Kidney capillary endothelial cell (primary cell): ENCODE data around the gene TNP2.

Source experiments
- DNase-seq: peaks from one replicate; pipeline ENCODE4 v3.0.0-alpha.2; 2018; ENCODE audit warnings: low spot score

The TNP2 gene

GRCh38 chr16:11268921-11269375 is at the start of gene TNP2:
TNP2 (minus strand) TSS chr16:11269325; CDS start chr16:11269262, 63 bp downstream.
- no peak for DNase-seq

- no peak for DNase-seq
Measured at GRCh38 chr16:11318817-11319216, 49.7 kb upstream of the TNP2 start.

GRCh38 chr16:11316331-11317015 is 47.3 kb upstream of the TNP2 start:
- DNase-seq: no peak

- peak; percentile 60 for DNase-seq
Measured at GRCh38 chr16:11315510-11315909, 46.4 kb upstream of the TNP2 start.

- DNase-seq: no peak
Measured at GRCh38 chr16:11314309-11314894, 45.3 kb upstream of the TNP2 start.

GRCh38 chr16:11313493-11314308 is 44.6 kb upstream of the TNP2 start:
- DNase-seq: no peak

GRCh38 chr16:11312718-11313492 is 43.8 kb upstream of the TNP2 start:
- DNase-seq: no peak

GRCh38 chr16:11310997-11311561 is 42.0 kb upstream of the TNP2 start:
- peak; percentile 20 for DNase-seq

- no peak for DNase-seq
Measured at GRCh38 chr16:11310634-11310977, 41.5 kb upstream of the TNP2 start.

GRCh38 chr16:11309895-11310633 is 40.9 kb upstream of the TNP2 start:
- no peak for DNase-seq

- no peak for DNase-seq
Measured at GRCh38 chr16:11308493-11309283, 39.6 kb upstream of the TNP2 start.

GRCh38 chr16:11307639-11308492 is 38.7 kb upstream of the TNP2 start:
- no peak for DNase-seq

- no peak for DNase-seq
Measured at GRCh38 chr16:11306997-11307638, 38.0 kb upstream of the TNP2 start.

- DNase-seq: no peak
Measured at GRCh38 chr16:11306381-11306780, 37.3 kb upstream of the TNP2 start.

GRCh38 chr16:11303405-11304138 is 34.4 kb upstream of the TNP2 start:
- no peak for DNase-seq

- DNase-seq: no peak
Measured at GRCh38 chr16:11302977-11303376, 33.9 kb upstream of the TNP2 start.

- no peak for DNase-seq
Measured at GRCh38 chr16:11301645-11302501, 32.7 kb upstream of the TNP2 start.
